GM15510 (cell line): Measurements from ENCODE around the gene OPN5.

Experiments used
- POLR2A ChIP-seq: IDR thresholded peaks from 3 replicates; pipeline ENCODE4 v1.6.1; 2011; ENCODE audit warnings: borderline replicate concordance; ENCODE audit not compliant: insufficient read length; ENCODE audit errors: extremely low read depth

OPN5 gene

DNA sequence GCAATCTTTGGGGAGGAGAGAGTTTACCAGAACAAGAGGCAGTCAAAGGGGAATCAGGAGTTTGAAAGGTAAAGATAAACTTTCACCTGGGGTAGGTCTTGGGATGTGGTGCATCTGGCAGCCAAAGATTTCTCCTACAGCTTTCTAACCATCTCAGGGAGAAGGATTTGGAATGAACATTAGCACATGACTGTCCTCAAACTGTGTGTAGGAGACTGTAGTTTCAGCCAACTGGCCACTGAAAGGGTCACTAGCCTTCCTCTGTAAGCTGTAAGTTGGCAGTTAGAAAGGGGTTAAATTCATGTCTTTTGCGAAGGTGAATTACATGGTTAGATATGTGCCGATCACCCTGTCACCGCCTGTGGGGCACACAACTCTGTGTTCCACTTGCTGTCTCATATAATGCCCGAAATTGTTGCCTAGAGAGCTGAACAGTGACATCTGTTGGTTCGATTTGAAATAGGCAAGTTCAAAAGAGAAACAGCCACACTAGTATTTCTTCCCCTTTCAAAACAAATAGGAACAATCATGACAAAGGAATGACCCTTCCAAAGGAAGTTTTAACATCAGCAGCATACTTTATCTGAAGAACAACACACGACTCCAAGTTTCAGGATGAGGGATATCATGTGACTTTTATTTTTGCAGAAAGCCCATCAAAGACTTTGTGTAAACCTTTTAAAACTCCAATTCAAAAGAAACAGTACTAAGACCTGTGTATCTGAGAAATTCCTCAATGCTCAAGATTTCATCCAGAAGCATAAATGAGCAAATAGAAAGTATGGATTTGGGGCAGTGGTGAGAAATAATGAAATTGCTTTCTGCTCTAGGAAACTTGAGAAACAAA is 1.1 kb upstream of the OPN5 start:
- TF ChIP-seq POLR2A, result no peak

DNA sequence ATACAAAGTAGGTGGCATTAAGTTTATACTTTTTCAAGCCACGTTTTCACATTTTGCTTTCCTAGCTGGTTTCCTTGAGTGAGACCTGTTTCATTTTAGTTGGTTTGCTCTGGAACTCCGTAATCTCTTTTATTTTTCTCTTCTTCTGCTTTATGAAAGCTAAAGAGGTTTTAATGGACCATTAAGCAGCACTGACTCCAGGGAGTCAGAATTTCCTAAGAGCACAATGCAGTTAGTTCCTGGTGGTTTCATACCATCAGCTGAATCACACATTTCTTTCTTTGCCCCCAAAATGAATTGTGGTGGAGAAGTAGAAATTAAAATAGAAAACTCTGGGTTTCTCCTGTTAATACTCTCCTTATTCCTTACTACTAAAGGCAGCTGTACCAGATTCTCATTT is 3.4 kb downstream of the OPN5 start:
- TF ChIP-seq POLR2A, result no peak

DNA sequence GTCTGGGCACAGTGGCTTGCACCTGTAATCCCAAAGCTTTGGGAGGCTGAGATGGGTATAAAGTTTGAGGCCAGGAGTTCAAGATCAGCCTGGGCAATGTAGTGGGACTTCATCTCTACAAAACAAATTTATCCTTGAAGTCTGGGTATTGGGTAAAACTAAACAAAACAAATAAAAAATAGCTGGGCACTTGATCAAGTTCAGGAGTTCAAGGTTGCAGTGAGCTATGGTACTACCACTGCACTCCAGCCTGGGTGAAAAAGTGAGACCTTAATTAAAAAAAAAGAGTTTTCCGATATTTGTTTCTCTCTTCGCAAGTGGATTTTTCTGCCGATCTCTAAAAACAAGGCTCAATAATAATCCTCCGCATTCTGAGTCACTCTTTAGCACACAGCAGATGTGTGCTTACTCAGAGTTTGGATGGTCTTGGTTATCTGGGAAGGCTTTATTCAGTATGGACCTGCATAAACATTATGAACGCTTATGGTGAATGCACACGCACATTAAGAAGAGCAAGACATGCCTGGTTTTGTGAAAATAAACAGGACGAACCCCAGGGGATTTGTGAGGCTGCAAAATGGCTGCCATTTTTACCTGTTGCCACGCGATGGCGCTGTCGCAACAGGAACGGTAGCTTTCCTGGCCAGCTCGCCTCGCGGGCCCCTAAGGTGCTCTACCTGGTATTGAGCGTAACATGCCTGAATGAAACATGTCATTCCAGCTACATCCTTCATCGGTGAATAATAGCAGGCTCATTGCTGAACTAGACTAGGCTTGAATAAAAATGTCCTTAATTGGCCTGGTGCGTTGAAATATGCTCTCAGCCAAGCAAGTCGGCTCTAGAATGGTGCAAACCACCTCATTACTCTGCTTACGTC is 6.0 kb downstream of the OPN5 start:
- TF ChIP-seq POLR2A, result no peak

DNA sequence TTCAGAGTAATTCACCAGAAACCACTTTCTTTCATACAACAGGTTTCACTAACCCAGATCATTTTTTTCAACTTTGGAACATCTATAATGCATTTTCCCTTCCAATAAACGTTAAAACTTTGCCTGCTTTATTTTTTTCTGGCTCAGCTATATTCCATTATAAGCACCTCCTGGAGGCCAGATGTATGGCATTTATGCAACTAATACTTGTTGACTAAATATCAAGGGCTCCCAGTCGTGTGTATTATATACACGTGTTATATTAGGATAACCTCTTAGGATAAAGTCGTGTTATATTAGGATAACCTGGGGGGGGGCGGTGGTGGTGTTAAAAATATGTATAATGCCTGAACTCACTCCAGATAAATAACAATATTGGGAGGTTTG is 6.7 kb downstream of the OPN5 start:
- TF ChIP-seq POLR2A, result no peak

DNA sequence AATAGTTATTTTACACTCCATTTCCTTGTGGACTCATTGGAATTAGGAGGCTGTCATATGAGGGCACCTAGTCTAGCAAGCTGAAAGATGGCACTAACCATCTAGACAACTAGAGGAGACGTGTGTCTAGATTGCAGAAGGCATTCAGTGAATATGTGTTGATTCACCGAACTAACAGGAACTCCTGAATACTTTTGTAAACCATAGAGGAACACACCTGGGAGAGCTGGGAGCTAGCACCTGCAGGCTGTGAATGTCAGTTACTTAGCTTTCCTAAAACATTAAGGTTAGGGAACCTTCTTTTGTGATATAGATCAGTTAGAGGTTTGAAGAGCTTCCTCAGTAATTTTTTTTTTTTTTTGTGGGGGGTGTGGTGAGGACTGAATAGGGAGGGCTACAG is 7.7 kb downstream of the OPN5 start:
- TF ChIP-seq POLR2A, result no peak

DNA sequence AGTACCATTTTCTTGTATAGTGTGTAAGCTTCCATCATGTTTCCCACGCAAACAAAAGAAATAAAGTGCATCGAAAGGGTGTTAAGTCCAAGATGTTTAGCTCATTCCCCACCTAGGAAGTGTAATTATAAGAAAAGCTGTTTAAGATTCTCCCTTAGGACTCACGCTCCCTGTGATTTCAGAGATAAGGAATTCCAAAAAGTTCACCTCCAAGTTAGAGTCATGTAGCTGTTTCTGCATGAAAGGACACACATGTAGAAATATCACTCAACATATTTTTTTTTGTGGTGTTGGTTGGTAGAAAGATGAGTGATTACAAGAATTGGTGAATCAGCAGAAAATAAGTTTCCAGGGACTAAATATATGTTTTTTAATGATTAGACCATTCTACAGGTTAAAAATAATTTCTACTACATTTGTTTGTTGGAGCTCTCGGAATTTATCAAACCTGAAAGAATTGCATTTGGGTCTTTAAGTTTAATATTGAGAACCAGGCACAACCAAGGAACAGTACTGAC is 10.4 kb downstream of the OPN5 start:
- TF ChIP-seq POLR2A, result no peak

DNA sequence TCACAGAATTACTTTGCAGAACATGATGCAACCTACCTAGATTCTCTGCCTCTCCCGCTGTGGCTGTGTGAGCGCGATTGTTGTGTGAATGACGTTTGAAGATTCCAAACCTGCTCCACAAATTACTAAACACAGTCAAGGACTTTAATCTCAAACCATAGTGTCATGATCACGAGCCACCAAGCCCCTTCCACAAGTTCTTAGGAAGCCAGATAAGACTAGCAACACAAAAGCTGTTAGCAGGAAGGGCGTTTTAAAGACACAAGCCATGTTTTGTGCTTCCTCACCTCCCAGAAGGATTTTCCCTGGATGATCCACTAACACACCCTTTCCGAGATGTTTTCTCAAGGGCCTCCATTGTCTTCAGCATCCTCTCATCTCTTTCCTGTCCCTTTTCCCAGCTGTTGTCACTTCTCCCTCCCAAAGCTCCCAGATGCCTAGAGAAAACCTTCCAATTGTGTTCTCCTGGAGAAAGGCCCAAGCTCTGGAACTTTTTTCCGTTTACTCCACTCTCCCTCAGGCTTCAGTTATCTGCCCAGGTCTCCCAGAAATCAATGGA is 12.8 kb downstream of the OPN5 start:
- TF ChIP-seq POLR2A, result no peak

DNA sequence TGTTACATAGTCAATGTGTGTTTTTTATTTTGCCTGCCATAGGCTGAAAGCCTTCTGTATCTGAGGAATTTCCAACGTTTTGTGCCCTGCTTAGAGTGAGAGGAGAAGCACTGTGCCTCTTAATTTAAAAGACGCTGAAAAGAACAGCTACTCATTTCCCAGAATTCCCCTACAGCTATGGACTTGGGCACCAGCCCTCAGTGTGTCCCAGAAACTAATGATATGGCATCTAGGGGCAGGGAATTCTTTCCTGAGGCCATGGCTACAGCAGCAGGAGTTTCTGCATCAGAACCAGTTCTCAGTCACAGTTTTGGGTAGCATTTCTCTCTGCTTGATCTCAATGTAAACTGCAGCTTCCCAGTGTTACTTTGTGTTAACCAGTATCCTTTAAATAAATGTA is 20.2 kb downstream of the OPN5 start:
- no peak for TF ChIP-seq POLR2A

DNA sequence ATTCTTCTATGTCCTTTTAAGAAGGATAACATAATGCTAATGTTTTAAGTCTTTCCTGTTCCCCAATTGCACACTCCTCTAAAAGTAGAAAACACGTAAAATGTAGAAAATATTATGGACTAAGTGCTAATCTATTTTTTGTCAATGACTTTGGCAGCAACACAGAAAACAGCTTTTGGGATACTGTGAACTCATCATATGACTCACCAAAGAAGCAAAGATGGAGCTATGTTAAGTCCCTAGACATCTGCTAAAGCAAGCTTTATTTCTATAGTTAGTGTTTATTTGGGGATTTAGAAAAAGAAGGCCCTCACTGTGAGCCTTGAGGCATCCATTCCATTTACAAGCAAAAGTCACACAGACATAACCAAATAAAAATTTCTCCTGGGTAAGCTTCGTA is 23.0 kb downstream of the OPN5 start:
- no peak for TF ChIP-seq POLR2A

DNA sequence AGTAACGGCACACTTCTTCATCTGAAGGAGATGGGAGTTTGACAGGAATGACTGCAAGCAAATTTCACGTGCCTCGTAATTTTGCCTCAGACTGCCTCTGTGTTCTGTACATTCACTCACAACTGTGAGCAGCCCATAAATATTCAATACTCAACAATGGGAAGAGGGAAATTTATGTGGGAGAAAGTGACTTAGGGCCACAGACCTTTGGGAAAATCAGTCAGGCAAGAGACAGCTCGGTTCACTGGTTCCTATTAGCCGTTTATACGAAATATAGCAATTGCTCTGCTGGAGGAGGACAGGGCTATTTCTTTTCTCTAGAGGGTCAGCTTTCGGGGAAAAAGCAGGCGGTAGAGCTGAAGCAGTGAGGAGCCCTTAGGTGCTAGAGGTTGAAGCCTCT is 28.0 kb downstream of the OPN5 start:
- no peak for TF ChIP-seq POLR2A

DNA sequence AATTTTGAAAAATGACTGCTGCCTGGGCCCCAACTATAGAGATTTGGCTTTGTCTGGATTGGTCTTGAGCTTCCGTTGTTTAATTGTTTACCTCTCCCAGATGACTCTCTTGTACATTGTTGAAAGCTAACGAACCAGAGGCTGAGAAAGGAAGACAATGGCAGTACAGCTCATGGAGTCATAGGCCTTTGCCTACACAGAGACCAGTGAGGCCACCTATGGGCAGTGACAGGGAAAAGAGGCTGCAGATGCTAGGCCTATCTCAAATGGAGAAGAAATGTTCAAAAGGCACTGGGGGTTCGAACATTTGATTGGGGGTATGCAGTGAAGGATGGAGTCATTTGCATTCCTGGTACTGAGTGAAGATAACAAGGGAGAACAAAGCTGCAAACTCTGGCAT is 29.1 kb downstream of the OPN5 start:
- TF ChIP-seq POLR2A, result no peak

DNA sequence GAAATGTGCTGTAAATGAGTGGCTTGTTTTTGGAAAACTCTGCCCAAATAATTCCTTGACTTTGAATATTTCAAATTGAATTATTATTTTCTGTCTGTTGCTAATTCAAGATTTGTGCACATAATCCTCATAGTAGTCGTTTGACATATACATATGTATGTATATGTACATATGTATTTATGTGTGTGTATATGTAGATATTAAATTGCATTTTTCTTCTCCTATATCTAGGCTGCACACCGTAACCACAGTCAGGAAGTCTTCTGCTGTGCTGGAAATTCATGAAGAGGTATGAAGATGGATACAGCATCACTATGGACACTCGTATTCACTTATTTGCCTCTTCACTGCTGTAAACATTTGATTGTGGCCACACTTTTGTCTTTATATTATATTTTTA is 29.6 kb downstream of the OPN5 start:
- no peak for TF ChIP-seq POLR2A

DNA sequence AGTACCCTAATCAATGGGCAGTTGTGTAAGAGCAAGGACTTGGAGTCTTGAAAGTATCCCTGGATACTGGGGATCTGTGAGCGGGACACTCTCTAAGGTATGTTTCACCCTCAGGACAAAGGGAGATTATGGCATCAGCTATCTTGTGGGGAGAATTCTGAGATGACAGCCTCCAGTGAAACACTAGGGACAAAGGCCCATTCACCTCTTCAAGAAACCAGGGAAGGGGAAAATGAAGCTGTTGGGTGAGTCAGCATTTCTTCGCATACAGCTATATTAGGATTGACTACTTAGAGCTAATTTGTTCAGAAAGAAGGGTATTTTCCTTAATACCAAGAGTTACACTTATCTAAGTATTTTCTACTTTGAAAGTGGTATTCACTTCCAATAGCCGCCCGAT is 35.9 kb downstream of the OPN5 start:
- no peak for TF ChIP-seq POLR2A

DNA sequence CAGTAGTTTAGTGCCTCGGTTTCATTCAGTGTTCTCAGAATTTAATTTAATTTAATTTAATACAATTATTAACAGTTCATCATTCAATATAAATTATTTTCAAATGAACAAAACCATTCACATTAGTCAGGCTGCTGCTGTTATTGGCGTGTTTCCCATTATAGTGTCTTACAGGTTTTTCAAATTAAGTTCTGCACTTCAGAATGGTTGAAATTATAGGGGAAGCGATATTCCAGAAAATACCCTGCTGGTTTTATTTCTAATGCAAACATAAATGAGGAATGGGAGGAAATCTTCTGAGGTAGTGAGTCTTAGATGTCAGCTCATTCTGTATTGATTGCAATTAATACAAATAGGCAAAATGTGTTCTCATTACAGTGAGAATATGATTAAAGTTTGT is 37.6 kb downstream of the OPN5 start:
- TF ChIP-seq POLR2A, result no peak

DNA sequence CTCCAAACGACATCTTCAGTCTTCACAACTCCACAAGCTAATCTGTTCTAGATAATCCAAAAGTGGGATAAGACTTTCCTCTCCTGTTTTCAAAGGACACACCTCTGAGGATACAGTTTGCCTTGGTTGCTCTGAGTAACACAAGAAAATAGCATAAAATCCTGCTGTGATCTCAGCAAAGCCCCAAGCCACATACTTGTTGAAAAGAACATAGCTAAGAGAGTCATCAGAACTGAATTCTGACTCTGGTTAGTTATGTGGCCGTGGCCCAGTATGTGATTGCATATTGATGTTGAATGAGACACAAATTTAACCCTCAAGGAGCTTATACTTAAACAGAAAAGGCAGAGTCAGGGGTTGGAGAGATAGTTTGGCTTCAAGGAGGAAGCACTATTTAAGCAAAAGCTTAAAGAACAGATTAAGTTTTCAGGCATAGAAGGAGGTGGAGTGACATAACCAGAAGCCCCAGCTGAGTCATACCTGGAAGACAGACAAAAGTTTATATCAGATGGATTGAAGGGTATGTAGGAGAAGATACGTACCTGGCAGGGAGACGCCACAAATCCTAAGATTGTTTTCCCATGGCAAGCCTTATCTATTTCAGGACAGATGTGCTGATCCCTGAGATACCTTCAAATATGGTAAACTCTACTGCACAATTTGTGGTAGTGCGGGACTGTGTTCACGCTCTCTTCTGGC is 41.2 kb downstream of the OPN5 start:
- TF ChIP-seq POLR2A, result no peak
